Caco-2 (cell line): ENCODE measurements around the gene MYBBP1A. TPM values are rescaled to one million over a fixed set of nuclear protein-coding genes. Genes with fewer than 3 reads are reported as not detected.

ENCODE experiments used
- BruUV-seq: library from RNA; stranded (reverse); fragments of 400-500 nt; replicated peaks from 2 replicates; lab custom pipeline; 2021; lab: Mats Ljungman, UMichigan
- CTCF ChIA-PET: fragments of 300-600 bp; sonication (Branson Sonifier 250); formaldehyde crosslinking; loops from one replicate; lab custom pipeline; 2022; ENCODE audit warnings: antibody characterized with exemption; lab: Charles Lee
- POLR2A ChIA-PET: fragments of 300-600 bp; sonication (Branson Sonifier 250); formaldehyde crosslinking; loops from one replicate; lab custom pipeline; 2022; ENCODE audit warnings: antibody characterized with exemption; lab: Charles Lee
- DNase-seq, 2 experiments: peaks; one replicate each; pipeline versions ENCODE4 v3.0.0 to v3.0.0-alpha.2; 2020 to 2022
- H3K27me3 ChIP-seq: replicated peaks from 2 replicates; pipeline ENCODE4 v1.6.0; 2011; ENCODE audit warnings: low read length; ENCODE audit not compliant: control insufficient read depth, insufficient read depth
- H3K36me3 ChIP-seq: 2 replicates; pipeline ENCODE4 v1.5.1; 2011; ENCODE audit warnings: low read length; ENCODE audit not compliant: control insufficient read depth, insufficient read depth
- H3K4me1 ChIP-seq: fragments of 250-450 bp; sonication (Bioruptor Pico); 2 replicates; pipeline ENCODE4 v1.5.1; 2020; ENCODE audit warnings: mild to moderate bottlenecking
- H3K4me3 ChIP-seq: 2 replicates; pipeline ENCODE4 v1.5.1; 2011; ENCODE audit warnings: low read depth, mild to moderate bottlenecking, control low read depth, low read length
- H3K9me3 ChIP-seq: fragments of 250-450 bp; sonication (Bioruptor Pico); 2 replicates; pipeline ENCODE4 v1.5.1; 2020; ENCODE audit warnings: mild to moderate bottlenecking, moderate library complexity
- H3K27ac Mint-ChIP-seq: one replicate; pipeline ENCODE4 v1.8.0; 2022; ENCODE audit warnings: mixed read lengths; ENCODE audit not compliant: unreplicated experiment
- H3K27me3 Mint-ChIP-seq: one replicate; pipeline ENCODE4 v1.8.0; 2022; ENCODE audit warnings: mixed read lengths; ENCODE audit not compliant: insufficient read depth, unreplicated experiment
- H3K36me3 Mint-ChIP-seq: one replicate; pipeline ENCODE4 v1.8.0; 2022; ENCODE audit warnings: mild to moderate bottlenecking, mixed read lengths; ENCODE audit not compliant: insufficient read depth, unreplicated experiment
- H3K4me1 Mint-ChIP-seq: one replicate; pipeline ENCODE4 v1.8.0; 2022; ENCODE audit warnings: low read depth, mixed read lengths; ENCODE audit not compliant: unreplicated experiment
- H3K4me3 Mint-ChIP-seq: one replicate; pipeline ENCODE4 v1.8.0; 2022; ENCODE audit warnings: mild to moderate bottlenecking, moderate library complexity, mixed read lengths; ENCODE audit not compliant: unreplicated experiment
- H3K9me3 Mint-ChIP-seq: one replicate; pipeline ENCODE4 v1.8.0; 2022; ENCODE audit warnings: mixed read lengths; ENCODE audit not compliant: unreplicated experiment
- CTCF ChIP-seq, 2 experiments: fragments of 200-600 bp in 1 of 2; IDR thresholded peaks; 1 replicate in 1 of 2; 2 replicates in 1 of 2; pipeline versions ENCODE4 v1.5.1 to v1.8.0; 2011 to 2022; ENCODE audit warnings: antibody characterized with exemption in 1 of 2, control low read depth in 1 of 2, inconsistent platforms in 1 of 2, low read depth in 1 of 2, low read length in 1 of 2, mild to moderate bottlenecking in 1 of 2, moderate library complexity in 1 of 2; ENCODE audit not compliant: insufficient read depth in 1 of 2, severe bottlenecking in 1 of 2, unreplicated experiment in 1 of 2
- intact Hi-C: fragments of 100-400 bp; cut with micrococcal nuclease; formaldehyde crosslinking; loops from one replicate; pipeline ENCODE4 v1.10.0; 2022; ENCODE audit not compliant: unreplicated experiment
- total RNA-seq: library from RNA; stranded (reverse); gene quantifications from 2 replicates; pipeline ENCODE4 v1.2.3, GENCODE V29; 2022

The MYBBP1A gene
- total RNA-seq, 1 experiment from 2014 or later: 44.5 TPM

DNA sequence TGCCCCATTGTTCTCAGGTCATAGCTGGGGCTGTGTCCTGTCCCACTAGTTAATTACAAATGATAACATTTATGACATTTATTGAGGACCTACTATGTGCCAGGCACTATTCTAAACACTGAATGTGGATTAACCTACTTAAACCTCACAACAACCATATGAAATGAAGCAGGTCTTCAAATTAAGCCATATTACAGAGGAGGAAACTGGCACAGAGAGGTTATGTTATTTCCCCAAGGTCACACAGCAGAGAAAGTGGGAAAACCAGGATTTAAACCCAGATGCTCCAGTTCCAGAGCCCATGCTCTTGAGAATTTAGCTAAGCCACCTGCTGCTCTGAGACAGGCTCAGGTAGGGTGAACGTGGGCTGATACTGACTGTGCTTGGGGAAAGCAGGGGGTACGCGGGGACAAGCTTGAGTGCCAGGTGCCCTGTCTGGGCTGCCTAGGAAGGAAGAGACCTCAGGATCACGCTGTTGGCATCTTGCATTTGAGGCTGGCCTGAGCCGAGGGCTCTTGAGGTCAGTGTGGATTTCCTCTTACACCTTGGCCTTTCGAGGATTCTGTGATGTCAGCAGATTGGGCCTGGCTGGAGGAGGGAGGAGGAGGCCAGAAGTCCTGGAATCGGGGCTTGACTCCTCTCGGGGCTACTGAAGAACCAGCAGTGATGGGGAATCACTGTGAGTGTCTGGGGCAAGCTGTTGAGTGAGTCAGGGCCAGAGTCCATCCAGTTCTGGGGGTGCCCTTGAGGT is 47.6 kb downstream of the MYBBP1A start:
- ChIA-PET CTCF (no interaction called here), POLR2A (no interaction called here)
- Mint-ChIP-seq H3K9me3 (no peaks in the 10 kb centered on the region), H3K4me1 (no peaks in the 10 kb centered on the region), H3K27me3 (no peaks in the 10 kb centered on the region), H3K36me3 (no peaks in the 10 kb centered on the region), H3K27ac (no peak overlapping the region), H3K4me3 (no peak overlapping the region)
- no TSS peak for BruUV-seq
- H3K27me3 ChIP-seq: no peaks in the 10 kb centered on the region
- no peaks in the 10 kb centered on the region; the same call in 1 of the 2 replicates for H3K4me1 ChIP-seq
- TF ChIP-seq CTCF (IDR thresholded peaks at IDR 0.05; ENCODE audit: insufficient read depth in 1 of 2, low read depth in 1 of 2, low read length in 1 of 2, severe bottlenecking in 1 of 2, unreplicated experiment in 1 of 2): no peak
- DNase-seq: no peak
- H3K4me3 ChIP-seq: no peak overlapping the region
- intact Hi-C loops: no loop called here
- H3K36me3 ChIP-seq: no peaks in the 10 kb centered on the region
- no peaks in the 10 kb centered on the region for H3K9me3 ChIP-seq

- H3K27me3 ChIP-seq: no peaks in the 10 kb centered on the region
- H3K4me3 ChIP-seq: no peak overlapping the region
- no peak for DNase-seq
- POLR2A ChIA-PET: no interaction called here
- Mint-ChIP-seq H3K4me3 (no peak overlapping the region), H3K4me1 (no peaks in the 10 kb centered on the region), H3K27ac (no peak overlapping the region), H3K36me3 (no peaks in the 10 kb centered on the region), H3K9me3 (no peaks in the 10 kb centered on the region), H3K27me3 (no peaks in the 10 kb centered on the region)
- H3K36me3 ChIP-seq: no peaks in the 10 kb centered on the region
- no peak for TF ChIP-seq CTCF (IDR thresholded peaks at IDR 0.05; ENCODE audit: insufficient read depth in 1 of 2, low read depth in 1 of 2, low read length in 1 of 2, severe bottlenecking in 1 of 2, unreplicated experiment in 1 of 2)
- H3K9me3 ChIP-seq: no peaks in the 10 kb centered on the region
- no peaks in the 10 kb centered on the region for H3K4me1 ChIP-seq
- CTCF ChIA-PET: no interaction called here
- intact Hi-C loops: no loop called here
- no TSS peak for BruUV-seq
Observed at GRCh38 chr17:4506892-4507291, 48.3 kb downstream of the MYBBP1A start.

DNA sequence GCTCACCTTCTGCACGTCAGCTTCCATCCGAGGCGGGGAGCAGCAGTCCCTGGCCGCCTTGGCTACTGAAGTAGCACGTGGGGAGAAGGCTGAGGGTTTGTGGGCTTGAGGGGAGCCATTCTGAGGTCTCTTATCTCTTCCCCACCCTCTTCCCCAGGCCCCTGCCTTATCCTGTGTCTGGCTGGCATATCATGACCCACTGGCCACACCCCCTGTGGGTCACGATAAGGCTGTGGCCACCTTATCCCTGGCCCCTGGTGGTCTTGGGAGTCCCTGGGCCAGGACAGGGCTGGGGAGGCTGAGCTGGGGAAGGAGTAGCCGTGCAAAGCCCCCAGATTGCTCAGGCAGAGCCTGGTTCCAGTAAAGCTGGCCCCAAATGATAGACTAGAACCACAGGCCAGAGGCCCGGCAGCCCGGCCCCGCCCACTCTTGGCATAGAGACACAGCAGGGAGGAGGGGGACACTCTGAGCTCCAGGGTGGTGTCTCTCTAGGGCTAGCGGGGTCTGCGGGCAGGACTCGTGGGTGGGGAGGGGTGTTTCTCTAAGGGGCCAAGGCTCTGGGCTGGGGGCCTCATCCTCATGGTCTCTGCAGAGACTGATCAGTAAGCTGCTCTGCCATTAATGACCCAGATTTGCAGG is 48.9 kb downstream of the MYBBP1A start:
- no peak overlapping the region for H3K27ac Mint-ChIP-seq
- no peaks in the 10 kb centered on the region for H3K4me1 ChIP-seq
- H3K36me3 ChIP-seq: no peaks in the 10 kb centered on the region
- no peak for DNase-seq
- H3K4me3 Mint-ChIP-seq: no peak overlapping the region
- H3K27me3 ChIP-seq: no peaks in the 10 kb centered on the region
- CTCF ChIA-PET: no interaction called here
- H3K4me3 ChIP-seq: no peak overlapping the region
- no peaks in the 10 kb centered on the region for H3K27me3 Mint-ChIP-seq
- no peaks in the 10 kb centered on the region for H3K9me3 Mint-ChIP-seq
- intact Hi-C loops: no loop called here
- H3K4me1 Mint-ChIP-seq: no peaks in the 10 kb centered on the region
- no TSS peak for BruUV-seq
- H3K9me3 ChIP-seq: no peaks in the 10 kb centered on the region
- POLR2A ChIA-PET: no interaction called here
- no peaks in the 10 kb centered on the region for H3K36me3 Mint-ChIP-seq
- TF ChIP-seq CTCF (IDR thresholded peaks at IDR 0.05; ENCODE audit: insufficient read depth in 1 of 2, low read depth in 1 of 2, low read length in 1 of 2, severe bottlenecking in 1 of 2, unreplicated experiment in 1 of 2): no peak
